HG03045 (cell line): ENCODE measurements around the gene IGF2R.
"Not testable (repeated sequence)": the region's sequence is repeated elsewhere in the genome, so short reads cannot be mapped to it uniquely, and the experiment has no call there.

Experiments used
- ATAC-seq: cut with Tn5 transposase; IDR thresholded peaks from one replicate; pipeline ENCODE4 v1.9.1; 2021; ENCODE audit warnings: mild to moderate bottlenecking, moderate library complexity; ENCODE audit not compliant: unreplicated experiment

Gene IGF2R

GRCh38 chr6:160132297-160132637 lies 163.4 kb downstream of the IGF2R start:
- ATAC-seq = no peak

GRCh38 chr6:160132776-160133338 lies 164.0 kb downstream of the IGF2R start:
- no peak for ATAC-seq

- ATAC-seq = no peak
Observed at GRCh38 chr6:160133441-160134336, 164.8 kb downstream of the IGF2R start.

- ATAC-seq = not testable (repeated sequence)
Observed at GRCh38 chr6:160134337-160134751, 165.5 kb downstream of the IGF2R start.

- no peak for ATAC-seq
Observed at GRCh38 chr6:160134779-160135547, 166.1 kb downstream of the IGF2R start.

- ATAC-seq = no peak
Observed at GRCh38 chr6:160135907-160136655, 167.2 kb downstream of the IGF2R start.

GRCh38 chr6:160137130-160137988 lies 168.5 kb downstream of the IGF2R start:
- ATAC-seq = no peak

- ATAC-seq = no peak
Observed at GRCh38 chr6:160137989-160138835, 169.3 kb downstream of the IGF2R start.

- no peak for ATAC-seq
Observed at GRCh38 chr6:160138839-160139419, 170.0 kb downstream of the IGF2R start.

- ATAC-seq = no peak
Observed at GRCh38 chr6:160139420-160139851, 170.6 kb downstream of the IGF2R start.

- ATAC-seq = not testable (repeated sequence)
Observed at GRCh38 chr6:160140493-160140892, 171.6 kb downstream of the IGF2R start.

GRCh38 chr6:160141001-160141726 lies 172.3 kb downstream of the IGF2R start:
- ATAC-seq = no peak

GRCh38 chr6:160142115-160142715 lies 173.3 kb downstream of the IGF2R start:
- no peak for ATAC-seq

- no peak for ATAC-seq
Observed at GRCh38 chr6:160146454-160147145, 177.7 kb downstream of the IGF2R start.

- no peak for ATAC-seq
Observed at GRCh38 chr6:160147146-160147536, 178.3 kb downstream of the IGF2R start.

- ATAC-seq = no peak
Observed at GRCh38 chr6:160154471-160154870, 185.6 kb downstream of the IGF2R start.

- ATAC-seq = no peak
Observed at GRCh38 chr6:160156842-160157241, 188.0 kb downstream of the IGF2R start.
